ENCODE data around the gene KCNJ3.

KCNJ3 gene

GRCh38 chr2:154698721-154699574 lies 453 bp downstream of the KCNJ3 start:
- no peaks in the 10 kb centered on the region for H3K36me3 ChIP-seq (ENCODE audit: insufficient read depth, low read length)
- DNase-seq (ENCODE audit: low read depth, low spot score), result no peak
- no peaks in the 10 kb centered on the region for H3K9me3 ChIP-seq (ENCODE audit: low read depth, low read length)
- TF ChIP-seq EZH2 (IDR thresholded peaks at IDR 0.05), result no peak
- no peak for TF ChIP-seq FOXP2 (optimal IDR thresholded peaks at IDR 0.05; ENCODE audit: control extremely low read depth, extremely low read length, insufficient read depth)
- TF ChIP-seq POLR2AphosphoS5 (IDR thresholded peaks at IDR 0.05; ENCODE audit: borderline replicate concordance, low read depth, low read length), result no peak
- H3K4me3 ChIP-seq, result no peak overlapping the region
- H3K27ac ChIP-seq, result no peak overlapping the region
- no peak overlapping the region for H3K9ac ChIP-seq (ENCODE audit: insufficient read length)

DNA sequence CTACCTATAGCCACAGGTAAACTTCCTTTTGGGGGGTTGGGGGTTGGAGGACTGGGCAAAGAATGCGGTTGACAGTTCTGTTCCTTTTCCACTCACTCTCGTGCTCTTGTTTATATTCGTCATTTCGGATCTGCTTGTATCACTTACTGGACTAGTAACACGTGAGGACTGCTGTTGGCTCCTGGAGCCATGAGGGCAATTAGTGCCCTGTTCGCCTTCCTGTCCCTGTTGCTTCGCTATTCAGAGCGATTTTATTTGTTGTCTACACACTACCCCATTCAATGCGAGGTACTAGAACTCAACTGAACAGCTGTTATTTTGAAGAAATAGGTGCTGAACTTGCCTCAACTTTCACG lies 1.1 kb downstream of the KCNJ3 start:
- no peak overlapping the region for H3K4me3 ChIP-seq
- TF ChIP-seq FOXP2 (optimal IDR thresholded peaks at IDR 0.05; ENCODE audit: control extremely low read depth, extremely low read length, insufficient read depth) (no peak), EZH2 (IDR thresholded peaks at IDR 0.05) (no peak), POLR2AphosphoS5 (IDR thresholded peaks at IDR 0.05; ENCODE audit: borderline replicate concordance, low read depth, low read length) (no peak)
- DNase-seq (ENCODE audit: low read depth, low spot score), result no peak

GRCh38 chr2:154700136-154700535 lies 1.6 kb downstream of the KCNJ3 start:
- Histone ChIP-seq H3K27ac (no peak overlapping the region), H3K4me3 (no peak overlapping the region), H3K9me3 (ENCODE audit: low read depth, low read length) (no peaks in the 10 kb centered on the region), H3K36me3 (ENCODE audit: insufficient read depth, low read length) (no peaks in the 10 kb centered on the region), H3K9ac (ENCODE audit: insufficient read length) (no peak overlapping the region)
- DNase-seq (ENCODE audit: low read depth, low spot score), result no peak
- TF ChIP-seq FOXP2 (optimal IDR thresholded peaks at IDR 0.05; ENCODE audit: control extremely low read depth, extremely low read length, insufficient read depth) (no peak), EZH2 (IDR thresholded peaks at IDR 0.05) (no peak), POLR2AphosphoS5 (IDR thresholded peaks at IDR 0.05; ENCODE audit: borderline replicate concordance, low read depth, low read length) (no peak)

More for the DNA sequence above, 1.1 kb downstream of the KCNJ3 start:
- H3K9me3 ChIP-seq (ENCODE audit: low read depth, low read length), result no peaks in the 10 kb centered on the region
- no peaks in the 10 kb centered on the region for H3K36me3 ChIP-seq (ENCODE audit: insufficient read depth, low read length)
- H3K9ac ChIP-seq (ENCODE audit: insufficient read length), result no peak overlapping the region
- H3K27ac ChIP-seq, result no peak overlapping the region

- Histone ChIP-seq H3K36me3 (ENCODE audit: insufficient read depth, low read length) (no peaks in the 10 kb centered on the region), H3K9me3 (ENCODE audit: low read depth, low read length) (no peaks in the 10 kb centered on the region), H3K27ac (no peak overlapping the region), H3K4me3 (no peak overlapping the region), H3K9ac (ENCODE audit: insufficient read length) (no peak overlapping the region)
- no peak for TF ChIP-seq POLR2AphosphoS5 (IDR thresholded peaks at IDR 0.05; ENCODE audit: borderline replicate concordance, low read depth, low read length)
- DNase-seq (ENCODE audit: low read depth, low spot score), result no peak
Measured at GRCh38 chr2:154704991-154705390, 6.5 kb downstream of the KCNJ3 start.

GRCh38 chr2:154706660-154707059 lies 8.2 kb downstream of the KCNJ3 start:
- TF ChIP-seq POLR2AphosphoS5 (IDR thresholded peaks at IDR 0.05; ENCODE audit: borderline replicate concordance, low read depth, low read length), result no peak
- no peak for TF ChIP-seq FOXP2 (optimal IDR thresholded peaks at IDR 0.05; ENCODE audit: control extremely low read depth, extremely low read length, insufficient read depth)
- no peak for TF ChIP-seq EZH2 (IDR thresholded peaks at IDR 0.05)
- H3K36me3 ChIP-seq (ENCODE audit: insufficient read depth, low read length), result no peaks in the 10 kb centered on the region
- H3K27ac ChIP-seq, result no peak overlapping the region
- no peak overlapping the region for H3K4me3 ChIP-seq
- H3K9me3 ChIP-seq (ENCODE audit: low read depth, low read length), result no peaks in the 10 kb centered on the region
- no peak overlapping the region for H3K9ac ChIP-seq (ENCODE audit: insufficient read length)
- DNase-seq (ENCODE audit: low read depth, low spot score), result no peak

DNA sequence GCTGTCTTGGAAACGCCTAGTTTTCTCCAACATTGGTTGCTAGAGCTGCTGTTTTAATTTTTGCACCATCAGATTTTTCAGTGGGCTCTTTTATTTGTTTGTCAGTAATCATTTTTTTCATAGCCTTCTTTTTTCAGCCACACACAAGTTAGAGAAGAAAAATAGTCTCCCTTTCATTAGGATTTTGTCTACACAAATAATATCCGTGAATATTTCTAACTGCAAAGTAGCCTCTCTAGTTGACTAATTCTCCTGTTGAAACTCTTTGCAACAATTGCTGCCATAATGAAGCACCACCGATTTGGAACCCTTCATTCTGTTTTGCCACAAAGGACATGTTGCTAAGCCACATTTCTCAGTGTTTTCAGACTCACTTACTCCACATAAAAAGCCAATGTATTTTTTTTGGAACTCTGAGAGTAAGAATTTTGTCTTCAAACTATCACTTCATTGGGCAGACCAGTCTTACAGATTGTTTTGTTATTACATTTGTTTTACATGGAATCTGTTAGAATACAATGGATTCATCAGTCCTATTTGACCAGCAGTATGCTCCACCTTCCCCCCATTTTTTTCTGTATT lies 9.6 kb downstream of the KCNJ3 start:
- Histone ChIP-seq H3K36me3 (ENCODE audit: insufficient read depth, low read length) (no peaks in the 10 kb centered on the region), H3K27ac (no peak overlapping the region), H3K9ac (ENCODE audit: insufficient read length) (no peak overlapping the region), H3K9me3 (ENCODE audit: low read depth, low read length) (no peaks in the 10 kb centered on the region), H3K4me3 (no peak overlapping the region)
- TF ChIP-seq EZH2 (IDR thresholded peaks at IDR 0.05), result no peak
- DNase-seq (ENCODE audit: low read depth, low spot score), result no peak

DNA sequence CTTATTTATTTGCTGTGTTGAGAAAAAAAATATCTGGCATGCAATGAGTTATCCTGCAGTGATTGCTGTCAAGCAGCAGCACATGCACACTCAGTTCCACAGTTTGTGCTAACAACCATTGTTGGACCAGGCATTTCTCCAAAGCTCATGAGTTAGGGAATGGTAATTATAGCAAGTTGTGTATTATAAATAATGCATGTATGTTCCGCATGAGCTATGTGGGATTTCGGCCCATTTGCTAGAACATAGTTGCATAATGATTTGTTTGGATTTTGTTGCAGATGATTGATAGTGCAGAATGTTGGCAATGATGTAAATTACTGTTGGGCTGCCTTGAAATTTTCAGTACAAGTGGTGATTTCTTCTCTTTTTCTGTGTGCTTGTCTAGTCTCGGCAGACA lies 10.7 kb downstream of the KCNJ3 start:
- no peak for DNase-seq (ENCODE audit: low read depth, low spot score)
- no peaks in the 10 kb centered on the region for H3K9me3 ChIP-seq (ENCODE audit: low read depth, low read length)
- TF ChIP-seq POLR2AphosphoS5 (IDR thresholded peaks at IDR 0.05; ENCODE audit: borderline replicate concordance, low read depth, low read length), result no peak
- TF ChIP-seq FOXP2 (optimal IDR thresholded peaks at IDR 0.05; ENCODE audit: control extremely low read depth, extremely low read length, insufficient read depth), result peak; percentile 15
- no peaks in the 10 kb centered on the region for H3K36me3 ChIP-seq (ENCODE audit: insufficient read depth, low read length)
- H3K4me3 ChIP-seq, result no peak overlapping the region
- H3K27ac ChIP-seq, result no peak overlapping the region
- H3K9ac ChIP-seq (ENCODE audit: insufficient read length), result no peak overlapping the region

DNA sequence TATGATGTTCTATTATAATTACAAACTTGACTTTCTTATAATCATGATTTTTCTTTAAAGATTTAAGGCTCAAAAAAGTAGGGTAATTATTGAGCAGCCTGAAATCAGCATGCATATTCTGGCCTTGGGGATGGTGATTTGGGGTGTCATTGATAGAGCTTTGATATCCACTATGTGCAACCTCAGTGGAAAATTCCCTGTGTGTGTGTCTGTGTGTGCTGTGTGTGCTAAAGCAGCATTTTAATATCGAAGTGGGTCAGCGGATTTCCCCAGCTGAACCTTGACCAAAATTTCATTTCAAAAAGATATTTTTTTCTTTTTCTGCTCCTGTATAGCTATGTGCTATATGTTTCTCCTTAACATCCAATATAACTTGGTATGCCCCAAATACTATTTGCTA lies 11.6 kb downstream of the KCNJ3 start:
- H3K9ac ChIP-seq (ENCODE audit: insufficient read length), result no peak overlapping the region
- no peaks in the 10 kb centered on the region for H3K9me3 ChIP-seq (ENCODE audit: low read depth, low read length)
- H3K36me3 ChIP-seq (ENCODE audit: insufficient read depth, low read length), result no peaks in the 10 kb centered on the region
- H3K27ac ChIP-seq, result no peak overlapping the region
- no peak for TF ChIP-seq EZH2 (IDR thresholded peaks at IDR 0.05)
- TF ChIP-seq POLR2AphosphoS5 (IDR thresholded peaks at IDR 0.05; ENCODE audit: borderline replicate concordance, low read depth, low read length), result no peak
- TF ChIP-seq FOXP2 (optimal IDR thresholded peaks at IDR 0.05; ENCODE audit: control extremely low read depth, extremely low read length, insufficient read depth), result no peak
- H3K4me3 ChIP-seq, result no peak overlapping the region
- no peak for DNase-seq (ENCODE audit: low read depth, low spot score)

DNA sequence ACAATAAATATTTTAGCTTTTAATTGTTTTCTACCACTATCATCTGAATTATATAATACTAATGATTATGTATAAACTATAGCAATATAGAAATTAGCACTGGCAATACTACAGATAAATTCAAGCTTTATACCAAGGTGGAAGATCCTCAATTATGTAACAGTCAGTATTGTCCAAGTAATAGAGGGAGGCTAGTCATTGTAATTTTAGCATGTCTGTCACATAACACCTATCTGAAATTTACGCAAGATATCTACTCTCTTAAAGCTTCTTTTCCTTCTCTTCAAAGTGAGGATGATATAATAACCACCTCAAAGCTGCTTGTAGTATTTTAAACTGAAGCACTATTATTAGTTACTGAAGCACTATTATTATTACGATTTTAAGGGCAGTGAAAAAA lies 12.2 kb downstream of the KCNJ3 start:
- H3K9ac ChIP-seq (ENCODE audit: insufficient read length), result no peak overlapping the region
- H3K9me3 ChIP-seq (ENCODE audit: low read depth, low read length), result no peaks in the 10 kb centered on the region
- no peaks in the 10 kb centered on the region for H3K36me3 ChIP-seq (ENCODE audit: insufficient read depth, low read length)
- H3K4me3 ChIP-seq, result no peak overlapping the region
- DNase-seq (ENCODE audit: low read depth, low spot score), result no peak
- TF ChIP-seq EZH2 (IDR thresholded peaks at IDR 0.05), result no peak
- TF ChIP-seq FOXP2 (optimal IDR thresholded peaks at IDR 0.05; ENCODE audit: control extremely low read depth, extremely low read length, insufficient read depth), result no peak
- no peak for TF ChIP-seq POLR2AphosphoS5 (IDR thresholded peaks at IDR 0.05; ENCODE audit: borderline replicate concordance, low read depth, low read length)
- H3K27ac ChIP-seq, result no peak overlapping the region

All from SK-N-MC (cell line).